Activated CD4-positive, CD25-positive, alpha-beta regulatory T cell treated with anti-CD3 and anti-CD28 coated beads, Interleukin-2, amount 50 U/mL, for 72 hours (primary cell): ENCODE measurements around the gene TMEM92.

Experiments used
- DNase-seq: peaks from one replicate; pipeline ENCODE4 v3.0.0; 2021

TMEM92 gene

GRCh38 chr17:50274142-50274896 lies at the start of gene TMEM92:
TSS of gene TMEM92 (plus strand) at chr17:50274466. CDS start at chr17:50274502, 36 bp downstream.
- no peak for DNase-seq

- DNase-seq, result no peak
These were observed 48.5 kb upstream of the TMEM92 start for GRCh38 chr17:50225701-50226240.

GRCh38 chr17:50234581-50234980 lies 39.7 kb upstream of the TMEM92 start:
- DNase-seq, result no peak

DNA sequence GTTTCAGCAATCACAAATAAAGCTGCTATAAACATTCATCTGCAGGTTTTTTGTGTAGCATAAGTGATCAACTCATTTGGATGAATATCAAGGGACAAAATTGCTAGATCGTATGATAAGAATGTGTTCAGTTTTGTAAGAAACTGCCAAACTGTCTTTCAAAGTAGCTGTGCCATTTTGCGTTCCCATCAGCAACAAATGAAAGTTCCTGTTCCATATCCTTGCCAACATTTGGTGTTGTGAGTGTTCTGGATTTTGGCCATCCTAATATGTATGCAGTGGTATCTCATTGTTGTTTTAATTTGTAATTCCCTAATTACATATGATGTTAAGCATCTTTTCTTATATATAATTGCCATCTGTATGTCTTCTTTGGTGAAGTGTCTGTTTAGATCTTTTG lies 36.4 kb upstream of the TMEM92 start:
- DNase-seq, result no peak

- no peak for DNase-seq
These were observed 35.5 kb upstream of the TMEM92 start for GRCh38 chr17:50238601-50239280.

DNA sequence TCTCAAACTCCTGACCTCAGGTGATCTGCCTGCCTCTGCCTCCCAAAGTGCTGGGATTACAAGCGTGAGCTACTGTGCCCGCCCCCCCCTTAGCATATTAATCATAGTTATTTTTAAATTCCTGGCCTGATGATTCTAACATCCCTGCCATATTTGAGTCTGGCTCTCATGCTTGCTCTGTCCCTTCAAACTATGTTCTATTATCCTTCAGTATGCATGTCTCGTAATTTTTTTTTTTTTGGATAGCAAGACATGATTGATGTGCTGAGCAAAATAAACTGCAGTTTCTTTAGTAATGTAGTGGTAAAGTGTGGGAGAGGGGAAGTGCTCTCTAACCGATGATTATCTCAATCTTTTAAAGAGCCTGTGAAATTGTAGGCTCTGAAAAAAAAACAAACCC lies 34.3 kb upstream of the TMEM92 start:
- no peak for DNase-seq

DNA sequence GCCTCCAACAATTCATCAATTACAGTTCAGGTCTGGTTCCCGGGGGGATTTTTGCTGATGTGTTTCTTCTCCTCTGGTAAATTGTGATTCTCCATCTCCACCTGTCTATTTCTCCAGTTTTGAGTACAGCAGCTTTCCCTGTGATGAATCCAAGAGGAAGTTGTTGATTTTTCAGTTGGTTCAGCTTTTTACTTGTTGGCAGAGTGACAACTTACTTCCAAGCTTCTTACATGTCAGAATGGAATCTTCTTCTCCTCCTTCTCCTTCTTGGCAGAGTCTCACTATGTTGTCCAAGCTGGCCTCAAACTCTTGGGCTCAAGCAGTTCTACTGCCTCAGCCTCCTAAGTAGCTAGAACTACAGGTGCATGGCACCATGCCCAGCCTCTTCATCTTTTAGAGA lies 33.4 kb upstream of the TMEM92 start:
- no peak for DNase-seq

GRCh38 chr17:50241431-50241830 lies 32.8 kb upstream of the TMEM92 start:
- no peak for DNase-seq

DNA sequence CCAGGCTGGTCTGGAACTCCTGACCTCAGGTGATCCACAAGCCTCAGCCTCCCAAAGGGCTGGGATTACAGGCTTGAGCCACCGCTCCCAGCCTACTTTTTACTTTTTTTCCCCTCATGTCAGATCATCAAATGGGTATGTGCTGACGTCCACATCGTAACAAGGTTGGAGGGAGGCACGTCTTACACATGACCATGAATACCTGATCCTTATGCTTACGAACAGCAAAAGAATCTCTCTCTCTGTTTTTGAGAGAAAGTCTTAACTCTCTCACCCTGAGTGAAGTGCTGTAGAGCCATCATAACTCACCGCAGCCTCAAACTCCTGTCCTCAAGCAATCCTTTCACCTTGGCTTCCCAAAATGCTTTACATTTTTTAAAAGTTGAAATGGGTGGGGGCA lies 29.5 kb upstream of the TMEM92 start:
- DNase-seq, result no peak

DNA sequence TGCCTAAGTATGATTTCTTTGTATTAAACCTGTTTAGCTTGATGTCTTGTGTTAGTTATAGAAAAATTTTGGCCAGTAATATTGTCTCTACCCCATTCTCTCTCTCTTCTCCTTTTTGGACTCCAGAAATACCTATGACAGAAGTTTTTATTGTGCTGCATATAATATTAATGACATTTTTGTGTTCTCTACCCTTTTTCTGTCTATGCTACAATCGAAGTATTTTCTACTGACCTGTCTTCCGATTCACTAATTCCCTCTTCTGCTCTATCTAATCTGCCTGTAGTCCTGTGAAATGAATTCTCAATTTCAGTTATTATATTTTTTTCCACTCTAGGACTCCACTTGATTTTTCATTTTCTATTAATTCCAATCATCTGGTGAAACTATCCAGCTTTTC lies 26.0 kb upstream of the TMEM92 start:
- no peak for DNase-seq

- no peak for DNase-seq
These were observed 21.5 kb upstream of the TMEM92 start for GRCh38 chr17:50252781-50253180.

DNA sequence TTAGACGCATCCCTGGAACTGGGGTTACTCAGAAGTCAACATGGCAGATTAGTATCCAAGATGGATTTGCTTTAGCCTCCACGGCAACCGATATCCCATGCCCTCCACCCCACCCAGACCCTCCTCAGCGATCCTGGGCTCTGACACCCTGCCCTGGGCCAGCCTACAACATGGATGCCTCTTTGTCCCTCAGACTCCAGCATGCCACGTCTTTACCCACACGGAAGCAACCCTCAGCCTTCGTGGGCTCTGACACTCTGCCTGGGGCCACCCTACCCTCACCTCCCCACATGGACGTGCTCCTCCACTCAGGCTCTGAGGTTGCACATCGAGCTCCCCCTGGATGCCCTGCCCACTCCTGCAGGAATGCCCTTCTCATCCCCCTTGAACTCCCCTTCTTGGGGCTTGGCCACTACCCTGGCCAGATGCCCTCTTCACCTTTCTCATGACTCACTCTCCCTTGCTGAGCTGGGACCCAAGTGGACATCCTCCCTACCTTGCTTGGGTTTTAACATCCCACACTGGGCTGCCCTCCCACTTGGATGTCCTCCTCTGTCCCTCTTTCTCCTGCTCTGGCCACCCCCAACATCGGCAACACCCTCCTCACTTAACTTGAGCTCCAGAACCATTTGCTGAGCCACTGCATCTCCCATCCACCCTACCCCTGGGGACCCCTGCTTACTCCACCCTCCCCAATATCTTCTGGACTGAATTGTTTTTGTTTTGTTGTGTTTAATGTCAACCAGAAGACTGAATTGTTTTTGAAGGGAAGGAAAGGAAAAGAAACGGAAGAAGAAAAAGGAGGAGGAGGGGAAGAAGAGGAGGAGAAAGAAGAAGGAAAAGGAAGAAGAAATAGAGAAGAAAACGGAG lies 18.3 kb upstream of the TMEM92 start:
- no peak for DNase-seq

GRCh38 chr17:50256826-50257618 lies 17.2 kb upstream of the TMEM92 start:
- no peak for DNase-seq

DNA sequence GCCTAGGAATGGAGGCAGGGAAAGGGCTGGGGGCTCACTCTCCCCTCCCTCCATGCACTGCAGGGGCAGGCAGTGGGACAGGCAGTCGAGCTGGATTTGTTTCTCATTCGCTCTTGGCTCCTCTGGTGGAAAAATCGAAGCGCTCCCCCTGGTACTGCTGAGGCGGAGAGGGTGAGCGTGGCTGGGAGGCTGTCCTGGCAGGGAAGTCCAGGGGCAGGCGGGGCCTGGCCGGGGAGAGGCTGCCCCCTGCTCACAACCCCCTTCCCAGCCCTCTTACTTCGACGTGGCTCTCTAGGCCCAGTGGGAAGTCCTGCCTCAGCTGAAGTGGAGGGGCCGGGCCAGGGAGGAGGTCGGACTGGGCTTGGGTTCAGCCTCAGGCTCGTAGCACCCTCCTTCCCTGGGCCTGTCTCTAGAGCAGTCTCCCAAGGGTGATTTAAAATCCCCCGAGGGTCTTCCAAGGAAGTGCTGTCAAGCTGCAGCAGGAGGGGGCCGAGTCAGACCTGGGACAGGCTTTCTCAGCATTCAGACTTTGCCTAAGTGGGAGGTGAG lies 16.5 kb upstream of the TMEM92 start:
- no peak for DNase-seq

DNA sequence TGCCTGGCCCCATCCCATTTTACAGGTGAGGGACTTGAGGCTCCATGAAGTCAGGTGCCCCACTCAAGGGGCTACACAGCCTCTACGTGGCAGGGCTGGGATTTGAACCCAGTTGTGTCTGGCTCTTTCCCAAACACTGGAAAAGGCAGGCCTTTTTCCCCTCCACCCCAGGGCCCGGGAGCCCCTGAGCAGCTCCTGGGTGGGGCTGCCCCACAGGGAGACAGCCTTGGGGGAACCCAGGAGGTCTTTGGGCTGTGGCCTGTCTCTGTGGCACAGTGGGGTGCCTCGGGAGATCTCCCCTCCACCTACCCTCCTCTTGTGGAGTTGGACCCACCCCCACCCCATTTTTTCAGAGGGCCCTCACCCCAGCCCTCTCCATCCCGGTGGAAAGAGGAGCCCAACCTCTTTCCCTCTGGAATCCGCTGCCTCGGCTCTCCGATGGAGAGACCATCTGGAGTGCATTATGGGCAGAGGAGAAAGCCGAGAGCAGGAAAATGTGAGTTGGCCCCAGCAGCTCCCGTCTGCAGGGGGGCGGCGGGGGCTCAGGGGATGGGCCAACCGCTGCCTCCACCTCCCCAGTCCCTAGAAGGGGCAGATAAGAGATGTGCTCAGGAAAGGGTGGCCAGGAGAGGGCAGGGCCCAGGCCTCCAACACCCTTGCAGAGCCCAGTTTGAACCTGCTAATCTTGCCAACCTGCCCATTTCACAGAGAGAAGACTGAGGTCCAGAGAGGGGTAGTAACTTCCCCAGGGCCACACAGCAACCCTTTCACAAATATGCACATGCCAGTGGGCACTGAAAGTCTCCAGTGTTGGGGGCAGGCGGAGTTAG lies 15.4 kb upstream of the TMEM92 start:
- DNase-seq, result no peak

- no peak for DNase-seq
These were observed 14.6 kb upstream of the TMEM92 start for GRCh38 chr17:50259477-50260324.

DNA sequence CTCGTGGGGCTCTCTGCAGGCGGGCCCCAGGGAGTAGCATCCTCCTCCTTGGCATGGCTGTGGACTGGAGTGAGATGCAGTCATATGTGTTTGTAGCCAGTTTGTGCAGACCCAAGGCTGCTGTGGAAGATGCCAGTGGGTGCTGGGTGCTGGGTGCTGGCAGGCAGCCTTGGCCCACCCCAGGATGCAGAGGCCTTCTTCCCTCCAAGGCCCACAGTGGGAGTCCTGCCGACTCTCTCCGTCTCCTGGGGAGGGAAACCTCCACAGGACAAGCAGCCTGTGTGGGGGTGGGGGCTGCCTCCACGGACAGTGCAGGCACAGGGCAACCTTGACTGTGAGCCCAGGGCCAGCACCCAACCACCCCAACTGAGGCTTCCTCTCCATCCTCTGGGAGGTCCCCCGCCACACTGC lies 13.8 kb upstream of the TMEM92 start:
- no peak for DNase-seq

- DNase-seq, result no peak
These were observed 13.0 kb upstream of the TMEM92 start for GRCh38 chr17:50261051-50261915.
